Vagina (tissue), 2 donors: ENCODE measurements around the gene INPP4B.

Source experiments
- POLR2A ChIP-seq, 2 donors: fragments of 450-650 bp; IDR thresholded peaks; one replicate each; pipeline ENCODE4 v1.6.1; 2017; ENCODE audit warnings: antibody characterized with exemption in 2 of 2, mild to moderate bottlenecking in 2 of 2, moderate library complexity in 2 of 2
- TF ChIP-seq, protein P1 (sequence below), 3 experiments: fragments of 450-650 bp in 2 of 3; fragments of 200-600 bp in 1 of 3; sonication (generic) in 1 of 3; IDR thresholded peaks; one replicate each; pipeline ENCODE4 v1.5.1; 2017 to 2019; ENCODE audit warnings: antibody characterized with exemption in 3 of 3, mild to moderate bottlenecking in 2 of 3, moderate library complexity in 2 of 3

DNA sequence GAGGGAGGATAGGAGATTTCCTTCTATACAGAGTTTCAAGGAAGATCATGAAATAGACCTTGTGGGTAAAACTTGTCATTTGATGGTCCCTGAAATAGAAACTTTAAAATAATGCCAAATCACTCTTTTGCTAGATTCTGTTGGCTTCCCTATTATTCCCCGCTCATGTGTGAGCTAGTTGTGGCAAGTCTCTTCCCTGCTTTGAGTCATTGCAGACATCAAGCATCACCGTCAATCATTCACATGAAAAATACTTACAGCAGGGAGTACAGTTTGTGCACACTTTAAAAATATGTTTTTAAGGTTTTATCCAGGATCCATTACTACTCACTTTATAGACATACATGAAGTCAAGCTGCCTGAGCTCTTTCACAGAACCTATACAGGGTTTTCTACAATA lies 35.2 kb upstream of the INPP4B start:
- TF ChIP-seq, protein P1, sequence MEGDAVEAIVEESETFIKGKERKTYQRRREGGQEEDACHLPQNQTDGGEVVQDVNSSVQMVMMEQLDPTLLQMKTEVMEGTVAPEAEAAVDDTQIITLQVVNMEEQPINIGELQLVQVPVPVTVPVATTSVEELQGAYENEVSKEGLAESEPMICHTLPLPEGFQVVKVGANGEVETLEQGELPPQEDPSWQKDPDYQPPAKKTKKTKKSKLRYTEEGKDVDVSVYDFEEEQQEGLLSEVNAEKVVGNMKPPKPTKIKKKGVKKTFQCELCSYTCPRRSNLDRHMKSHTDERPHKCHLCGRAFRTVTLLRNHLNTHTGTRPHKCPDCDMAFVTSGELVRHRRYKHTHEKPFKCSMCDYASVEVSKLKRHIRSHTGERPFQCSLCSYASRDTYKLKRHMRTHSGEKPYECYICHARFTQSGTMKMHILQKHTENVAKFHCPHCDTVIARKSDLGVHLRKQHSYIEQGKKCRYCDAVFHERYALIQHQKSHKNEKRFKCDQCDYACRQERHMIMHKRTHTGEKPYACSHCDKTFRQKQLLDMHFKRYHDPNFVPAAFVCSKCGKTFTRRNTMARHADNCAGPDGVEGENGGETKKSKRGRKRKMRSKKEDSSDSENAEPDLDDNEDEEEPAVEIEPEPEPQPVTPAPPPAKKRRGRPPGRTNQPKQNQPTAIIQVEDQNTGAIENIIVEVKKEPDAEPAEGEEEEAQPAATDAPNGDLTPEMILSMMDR (IDR thresholded peaks at IDR 0.05), result no peak
- TF ChIP-seq POLR2A (IDR thresholded peaks at IDR 0.05), result no peak
